Right lobe of liver (tissue), 4 donors: Measurements from ENCODE around the gene PPP3R1.

Experiments
- CTCF ChIP-seq, 4 donors: fragments of 200-600 bp in 3 of 4; fragments of 450-650 bp in 1 of 4; IDR thresholded peaks; one replicate each; pipeline versions ENCODE4 v1.5.1 to v1.8.0; 2016 to 2022; ENCODE audit warnings: antibody characterized with exemption in 4 of 4, mild to moderate bottlenecking in 2 of 4
- POLR2A ChIP-seq: fragments of 450-650 bp; IDR thresholded peaks from one replicate; pipeline ENCODE4 v1.6.1; 2017; ENCODE audit warnings: antibody characterized with exemption, mild to moderate bottlenecking
- donor health status: DM: no; HTN: no; CAD: no.
- donor health status: DM: no; HTN: no; CAD: no.
- donor health status: DM: no; HTN: yes; CAD: no.

GRCh38 chr2:68214381-68214780, 38.0 kb downstream of the PPP3R1 start:
- TF ChIP-seq CTCF (IDR thresholded peaks at IDR 0.05) (no peak), POLR2A (no peak)
